B cell (primary cell): ENCODE results near the gene AMPD2. TPM values are rescaled to one million over a fixed set of nuclear protein-coding genes. Genes with fewer than 3 reads are reported as not detected.

ENCODE experiments used
- ATAC-seq: fragments of 200-7000 bp; cut with Tn5 transposase; one replicate; pipeline ENCODE4 v1.10.0; 2021; ENCODE audit warnings: low read depth, mild to moderate bottlenecking, moderate number of reproducible peaks, moderate library complexity
- CTCF ChIA-PET: fragments of 350-600 bp; sonication (Branson Sonifier 250); formaldehyde crosslinking; loops from one replicate; lab custom pipeline; 2021; ENCODE audit warnings: antibody characterized with exemption, inconsistent platforms; lab: Charles Lee
- POLR2A ChIA-PET: fragments of 350-600 bp; sonication (Branson Sonifier 250); formaldehyde crosslinking; loops from one replicate; lab custom pipeline; 2021; ENCODE audit warnings: antibody characterized with exemption; lab: Charles Lee
- DNase-seq: peaks from one replicate; pipeline ENCODE4 v3.0.0; 2013
- H2AFZ ChIP-seq: 2 replicates; pipeline ENCODE4 v1.6.1; 2012; ENCODE audit warnings: mild to moderate bottlenecking, low read depth, low read length; ENCODE audit not compliant: insufficient read depth, poor library complexity, severe bottlenecking
- H3K27ac ChIP-seq, 2 donors: 1 replicate in 1 of 2; 2 replicates in 1 of 2; pipeline ENCODE4 v1.5.1; 2012 to 2013; ENCODE audit warnings: low read length in 2 of 2, mild to moderate bottlenecking in 2 of 2, moderate library complexity in 1 of 2
- H3K27me3 ChIP-seq, 4 experiments: fragments of 200-600 bp in 1 of 4; sonication (generic) in 1 of 4; replicated peaks in 1 of 4; 1 replicate in 2 of 4; 2 replicates in 2 of 4; pipeline versions ENCODE4 v1.6.1 to v1.7.0; 2013 to 2016; ENCODE audit warnings: low read length in 3 of 4, mild to moderate bottlenecking in 2 of 4, mixed read lengths in 1 of 4, moderate library complexity in 1 of 4; ENCODE audit not compliant: insufficient read depth in 4 of 4, control insufficient read depth in 3 of 4; ENCODE audit errors: control extremely low read depth in 1 of 4
- H3K36me3 ChIP-seq, 2 experiments: replicated peaks in 1 of 2; 1 replicate in 1 of 2; 2 replicates in 1 of 2; pipeline versions ENCODE4 v1.6.1 to v1.7.1; 2013; ENCODE audit warnings: low read length in 1 of 2; ENCODE audit not compliant: insufficient read depth in 2 of 2, control insufficient read depth in 1 of 2; ENCODE audit errors: control extremely low read depth in 1 of 2, extremely low read depth in 1 of 2
- H3K4me1 ChIP-seq, 2 donors: fragments of 200-600 bp in 1 of 2; sonication (generic) in 1 of 2; 1 replicate in 1 of 2; 2 replicates in 1 of 2; pipeline versions ENCODE4 v1.5.1 to v1.6.1; 2013 to 2017; ENCODE audit warnings: low read length in 2 of 2; ENCODE audit not compliant: control insufficient read depth in 2 of 2, insufficient read depth in 2 of 2
- H3K4me2 ChIP-seq: replicated peaks from 2 replicates; pipeline ENCODE3; 2012; ENCODE audit warnings: mild to moderate bottlenecking, low read depth, low read length; ENCODE audit not compliant: poor library complexity, severe bottlenecking
- H3K4me3 ChIP-seq, 5 experiments: fragments of 200-600 bp in 1 of 5; sonication (generic) in 1 of 5; 1 replicate in 3 of 5; 2 replicates in 2 of 5; pipeline versions ENCODE4 v1.5.1 to v1.7.0; 2011 to 2016; ENCODE audit warnings: low read length in 4 of 5, mild to moderate bottlenecking in 4 of 5, low read depth in 2 of 5, control low read depth in 1 of 5, moderate library complexity in 1 of 5; ENCODE audit not compliant: insufficient read depth in 1 of 5; ENCODE audit errors: control extremely low read depth in 1 of 5, extremely low read depth in 1 of 5
- H3K79me2 ChIP-seq: fragments of 200-600 bp; sonication (generic); one replicate; pipeline ENCODE4 v1.6.0; 2016; ENCODE audit warnings: low read length; ENCODE audit not compliant: control insufficient read depth, insufficient read depth
- H3K9ac ChIP-seq: fragments of 200-600 bp; sonication (generic); 2 replicates; pipeline ENCODE4 v1.6.1; 2017; ENCODE audit warnings: mild to moderate bottlenecking, low read length, moderate library complexity
- H3K9me3 ChIP-seq, 3 donors: one replicate each; pipeline versions ENCODE4 v1.6.1 to v1.7.1; 2013; ENCODE audit warnings: low read length in 2 of 3; ENCODE audit not compliant: control insufficient read depth in 2 of 3, insufficient read depth in 1 of 3; ENCODE audit errors: control extremely low read depth in 1 of 3
- H4K20me1 ChIP-seq: 2 replicates; pipeline ENCODE4 v1.6.0; 2012; ENCODE audit warnings: mild to moderate bottlenecking, low read length; ENCODE audit not compliant: insufficient read depth, control insufficient read depth, poor library complexity, severe bottlenecking
- H3K27ac Mint-ChIP-seq: one replicate; pipeline ENCODE4 v1.8.0; 2021; ENCODE audit warnings: mixed read lengths
- H3K27me3 Mint-ChIP-seq: one replicate; pipeline ENCODE4 v1.8.0; 2021; ENCODE audit warnings: mixed read lengths
- H3K4me1 Mint-ChIP-seq: one replicate; pipeline ENCODE4 v1.8.0; 2021; ENCODE audit warnings: mixed read lengths
- H3K4me3 Mint-ChIP-seq: one replicate; pipeline ENCODE4 v1.8.0; 2021; ENCODE audit warnings: mixed read lengths
- H3K9me3 Mint-ChIP-seq: one replicate; pipeline ENCODE4 v1.8.0; 2022; ENCODE audit warnings: mixed read lengths; ENCODE audit not compliant: insufficient read depth
- CTCF ChIP-seq: fragments of 200-600 bp; IDR thresholded peaks from one replicate; pipeline ENCODE4 v1.8.0; 2022; ENCODE audit warnings: antibody characterized with exemption, mild to moderate bottlenecking
- EZH2 ChIP-seq: IDR thresholded peaks from 2 replicates; pipeline ENCODE4 v1.6.1; 2012; ENCODE audit warnings: borderline replicate concordance, low read depth, mild to moderate bottlenecking, moderate library complexity, low read length; ENCODE audit not compliant: insufficient read depth, poor library complexity, severe bottlenecking
- WGBS: methylation state at CpG from one replicate; pipeline ENCODE4 v1.1.5; 2013; ENCODE audit warnings: missing lambda C conversion rate; ENCODE audit not compliant: insufficient coverage; 5-methylcytosine and 5-hydroxymethylcytosine counted together
- intact Hi-C: fragments of 100-400 bp; cut with micrococcal nuclease; formaldehyde crosslinking; loops from one replicate; pipeline ENCODE4 v1.10.0; 2022
- polyA plus RNA-seq: library from polyadenylated mRNA; depleted of rRNA; stranded (reverse); fragments of >200 nt; gene quantifications from 2 replicates; pipeline ENCODE4 v1.2.3, GENCODE V29; 2012
- total RNA-seq, 2 donors: library from RNA; stranded (reverse); fragments of 120-200 nt in 1 of 2; gene quantifications; 1 replicate in 1 of 2; 2 replicates in 1 of 2; pipeline versions ENCODE4 v1.2.3 to v1.2.4, GENCODE V29; 2013 to 2022

AMPD2 gene
- total and polyA plus RNA-seq, 2 donors (not counting 1 experiment from before 2014, with no cell fraction given), result 104 to 121 TPM

- no peak for ATAC-seq
- Histone ChIP-seq H2AFZ (no peak overlapping the region), H3K79me2 (peaks cover 35% of the 10 kb centered on the region), H3K36me3 (peaks cover 11 to 53% of the 10 kb centered on the region in 2 experiments), H3K27me3 (no peaks in the 10 kb centered on the region), H3K27ac (no peak overlapping the region), H3K4me3 (no peak overlapping the region), H3K4me1 (peaks cover 1 to 3% of the 10 kb centered on the region in 2 donors), H4K20me1 (peaks cover 19% of the 10 kb centered on the region), H3K9me3 (no peaks in the 10 kb centered on the region), H3K9ac (no peak overlapping the region), H3K4me2 (no peak overlapping the region)
- no peaks in the 10 kb centered on the region for H3K9me3 Mint-ChIP-seq
- no peak overlapping the region for H3K27ac Mint-ChIP-seq
- H3K4me1 Mint-ChIP-seq, result peaks cover 3% of the 10 kb centered on the region
- CTCF ChIA-PET, result no interaction called here
- POLR2A ChIA-PET, result no interaction called here
- no peaks in the 10 kb centered on the region for H3K27me3 Mint-ChIP-seq
- H3K4me3 Mint-ChIP-seq, result no peak overlapping the region
- TF ChIP-seq EZH2 (no peak), CTCF (no peak)
- intact Hi-C loops, result no loop called here
- DNase-seq, result no peak
- no CpG with 5 or more reads among the region's 3 CpGs for WGBS
Observed at GRCh38 chr1:109578947-109579443, 40.6 kb upstream of the AMPD2 start.

- TF ChIP-seq CTCF (no peak), EZH2 (no peak)
- POLR2A ChIA-PET, result no interaction called here
- WGBS, result 100% methylated on average over 1 of the region's 1 CpG
Observed at GRCh38 chr1:109579491-109579890, 40.1 kb upstream of the AMPD2 start.

More at GRCh38 chr1:109579491-109579890, 40.1 kb upstream of the AMPD2 start:
- H3K4me2 ChIP-seq, result no peak overlapping the region
- no peak overlapping the region for H3K4me3 ChIP-seq
- no peak overlapping the region for H2AFZ ChIP-seq
- intact Hi-C loops, result no loop called here
- CTCF ChIA-PET, result no interaction called here
- Mint-ChIP-seq H3K27me3 (no peaks in the 10 kb centered on the region), H3K27ac (no peak overlapping the region), H3K4me1 (no peaks in the 10 kb centered on the region), H3K9me3 (no peaks in the 10 kb centered on the region), H3K4me3 (no peak overlapping the region)
- H3K27ac ChIP-seq, result no peak overlapping the region
- H4K20me1 ChIP-seq, result peaks cover 24% of the 10 kb centered on the region
- DNase-seq (no peak), ATAC-seq (no peak)
- H3K36me3 ChIP-seq, result peaks cover 10 to 58% of the 10 kb centered on the region in 2 experiments
- no peaks in the 10 kb centered on the region for H3K27me3 ChIP-seq
- peaks cover 35% of the 10 kb centered on the region for H3K79me2 ChIP-seq
- no peak overlapping the region for H3K9ac ChIP-seq
- H3K9me3 ChIP-seq, result no peaks in the 10 kb centered on the region
- H3K4me1 ChIP-seq, result no peaks in the 10 kb centered on the region
